NCI-H146 (cell line): ENCODE data around the gene CCDC172.
"Not testable (repeated sequence)": the region's sequence is repeated elsewhere in the genome, so short reads cannot be mapped to it uniquely, and the experiment has no call there.

Experiments
- DNase-seq: peaks from one replicate; lab custom pipeline; 2025; lab: John Stamatoyannopoulos, UW

The CCDC172 gene

GRCh38 chr10:116336866-116337265 lies 12.6 kb downstream of the CCDC172 start:
- DNase-seq, result no peak

GRCh38 chr10:116352125-116352524 lies 27.9 kb downstream of the CCDC172 start:
- no peak for DNase-seq

GRCh38 chr10:116353817-116354216 lies 29.6 kb downstream of the CCDC172 start:
- no peak for DNase-seq

- no peak for DNase-seq
Measured at GRCh38 chr10:116355341-116355740, 31.1 kb downstream of the CCDC172 start.

GRCh38 chr10:116356833-116357232 lies 32.6 kb downstream of the CCDC172 start:
- DNase-seq, result no peak

- DNase-seq, result no peak
Measured at GRCh38 chr10:116364868-116365267, 40.6 kb downstream of the CCDC172 start.

GRCh38 chr10:116371737-116372136 lies 47.5 kb downstream of the CCDC172 start:
- no peak for DNase-seq

- DNase-seq, result no peak
Measured at GRCh38 chr10:116382290-116382689, 58.0 kb downstream of the CCDC172 start.

- no peak for DNase-seq
Measured at GRCh38 chr10:116385311-116385710, 61.1 kb downstream of the CCDC172 start.

GRCh38 chr10:116385994-116386809 lies 62.0 kb downstream of the CCDC172 start:
- peak; percentile 8 for DNase-seq

- DNase-seq, result not testable (repeated sequence)
Measured at GRCh38 chr10:116393246-116393831, 69.1 kb downstream of the CCDC172 start.

GRCh38 chr10:116395223-116395985 lies 71.2 kb downstream of the CCDC172 start:
- DNase-seq, result no peak

- no peak for DNase-seq
Measured at GRCh38 chr10:116398224-116398623, 74.0 kb downstream of the CCDC172 start.

- DNase-seq, result no peak
Measured at GRCh38 chr10:116402858-116403257, 78.6 kb downstream of the CCDC172 start.

- no peak for DNase-seq
Measured at GRCh38 chr10:116403740-116404250, 79.5 kb downstream of the CCDC172 start.

- no peak for DNase-seq
Measured at GRCh38 chr10:116408719-116409118, 84.5 kb downstream of the CCDC172 start.

GRCh38 chr10:116410351-116410750 lies 86.1 kb downstream of the CCDC172 start:
- DNase-seq, result no peak

GRCh38 chr10:116417821-116418220 lies 93.6 kb downstream of the CCDC172 start:
- no peak for DNase-seq

GRCh38 chr10:116418389-116418788 lies 94.1 kb downstream of the CCDC172 start:
- no peak for DNase-seq

- DNase-seq, result no peak
Measured at GRCh38 chr10:116421815-116422214, 97.6 kb downstream of the CCDC172 start.

GRCh38 chr10:116427671-116428070 lies 103.4 kb downstream of the CCDC172 start, which contains the start of gene PNLIPRP3:
PNLIPRP3 (plus strand) TSS chr10:116427847; CDS start chr10:116428013, 166 bp downstream.
- DNase-seq, result no peak

- no peak for DNase-seq
Measured at GRCh38 chr10:116429288-116429977, 105.2 kb downstream of the CCDC172 start.
